KOPT-K1 (cell line): ENCODE results near the gene ANTXR1.

Experiments
- H3K27ac ChIP-seq: fragments of 200-600 bp; sonication (generic); 2 replicates; pipeline ENCODE4 v1.5.1; 2016; ENCODE audit warnings: antibody characterized with exemption, mild to moderate bottlenecking, low read depth, low read length; ENCODE audit not compliant: poor library complexity, severe bottlenecking
- H3K36me3 ChIP-seq: fragments of 200-600 bp; sonication (generic); 2 replicates; pipeline ENCODE4 v1.5.1; 2017; ENCODE audit warnings: antibody characterized with exemption, mild to moderate bottlenecking, low read length, moderate library complexity; ENCODE audit not compliant: insufficient read depth
- H3K9me3 ChIP-seq: fragments of 200-600 bp; sonication (generic); 2 replicates; pipeline ENCODE4 v1.5.1; 2017; ENCODE audit warnings: antibody characterized with exemption, low read length, mild to moderate bottlenecking; ENCODE audit not compliant: insufficient read depth, poor library complexity, severe bottlenecking

Gene ANTXR1

DNA sequence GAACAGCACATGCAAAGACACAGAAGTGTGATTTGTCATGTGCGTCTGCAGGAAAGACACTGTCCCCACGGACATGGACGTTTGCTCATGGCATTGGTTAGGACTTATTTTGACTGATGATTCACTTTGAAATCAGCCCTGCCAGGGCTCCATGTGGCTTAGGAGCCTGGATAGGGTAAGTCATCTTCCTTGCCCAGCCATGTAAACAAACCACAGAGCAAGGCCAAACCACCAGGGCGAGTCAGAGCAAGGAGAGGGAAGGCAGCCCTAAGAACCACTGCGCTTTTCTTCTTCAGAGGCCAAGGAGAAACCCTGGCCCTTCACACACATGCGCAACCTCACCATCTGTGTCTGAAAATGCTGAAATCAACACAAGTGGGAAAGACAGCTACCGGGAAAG is 285.3 kb downstream of the ANTXR1 start:
- Histone ChIP-seq H3K27ac (no peak overlapping the region), H3K36me3 (no peaks in the 10 kb centered on the region), H3K9me3 (no peaks in the 10 kb centered on the region)

GRCh38 chr2:69298862-69299261 is 285.9 kb downstream of the ANTXR1 start:
- Histone ChIP-seq H3K27ac (no peak overlapping the region), H3K9me3 (peaks cover 3% of the 10 kb centered on the region), H3K36me3 (no peaks in the 10 kb centered on the region)
